GM18499 (cell line): ENCODE measurements around the gene FANCE.
"Not testable (repeated sequence)": the region's sequence is repeated elsewhere in the genome, so short reads cannot be mapped to it uniquely, and the experiment has no call there.

Experiments
- ATAC-seq: cut with Tn5 transposase; IDR thresholded peaks from one replicate; pipeline ENCODE4 v1.9.1; 2021; ENCODE audit warnings: moderate number of reproducible peaks; ENCODE audit not compliant: insufficient read depth, unreplicated experiment

The FANCE gene

DNA sequence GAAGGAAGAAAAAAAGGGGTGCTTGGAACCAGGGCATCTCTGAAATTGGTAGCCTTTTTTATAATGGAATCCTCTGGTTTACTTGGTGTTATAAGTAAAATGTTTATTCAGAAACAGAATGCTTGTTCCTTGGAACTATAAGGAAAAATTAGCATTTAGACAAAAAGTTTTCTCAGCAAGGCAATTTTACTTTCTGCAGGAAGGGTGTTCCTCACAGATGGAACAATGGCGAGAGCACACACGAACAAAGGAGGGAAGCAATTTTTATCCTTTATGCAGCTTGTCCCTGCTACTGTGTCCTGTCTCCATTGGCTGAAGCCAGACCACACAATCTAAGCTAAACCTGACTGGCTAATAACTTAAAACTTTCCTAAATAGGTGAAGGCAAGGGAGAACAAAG is 22.7 kb upstream of the FANCE start:
- ATAC-seq, result no peak

DNA sequence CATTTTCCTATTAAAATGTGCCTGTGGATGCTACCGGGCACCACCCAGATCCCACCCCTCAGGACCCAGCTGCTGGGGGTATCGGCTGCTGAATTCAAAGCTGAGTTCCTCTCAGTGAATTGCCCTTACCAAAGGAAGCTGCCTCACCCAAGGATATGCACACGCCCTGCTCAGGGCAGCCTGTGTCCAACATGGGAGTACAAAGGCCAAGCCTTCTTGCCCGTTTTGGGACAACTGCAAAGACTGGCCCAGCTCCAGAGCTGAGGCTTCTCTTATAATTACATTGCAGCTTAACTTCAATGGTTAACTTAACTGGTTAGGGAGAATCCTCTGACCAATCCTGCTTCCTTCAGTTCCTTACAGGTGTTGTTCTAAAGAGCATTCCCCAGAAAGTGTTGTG is 19.8 kb upstream of the FANCE start:
- ATAC-seq, result no peak

DNA sequence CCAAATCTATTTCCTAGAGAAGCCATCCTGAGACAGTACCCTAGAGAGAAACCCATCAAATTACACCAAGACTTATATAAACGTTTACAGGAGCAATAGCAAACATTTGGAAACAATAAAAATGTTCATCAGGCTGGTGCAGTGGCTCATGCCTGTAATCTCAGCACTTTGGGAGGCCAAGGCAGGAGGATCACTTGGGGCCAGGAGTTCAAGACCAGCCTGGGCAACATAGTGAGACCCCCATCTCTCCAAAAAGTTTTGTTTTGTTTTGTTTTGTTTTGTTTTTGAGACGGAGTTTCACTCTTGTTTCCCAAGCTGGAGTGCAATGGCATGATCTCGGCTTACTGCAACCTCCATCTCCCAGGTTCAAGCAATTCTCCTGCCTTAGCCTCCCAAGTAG is 19.4 kb upstream of the FANCE start:
- not testable (repeated sequence) for ATAC-seq

- no peak for ATAC-seq
Measured at GRCh38 chr6:35435074-35435837, 16.9 kb upstream of the FANCE start.

GRCh38 chr6:35436071-35436857 is 15.9 kb upstream of the FANCE start:
- no peak for ATAC-seq

DNA sequence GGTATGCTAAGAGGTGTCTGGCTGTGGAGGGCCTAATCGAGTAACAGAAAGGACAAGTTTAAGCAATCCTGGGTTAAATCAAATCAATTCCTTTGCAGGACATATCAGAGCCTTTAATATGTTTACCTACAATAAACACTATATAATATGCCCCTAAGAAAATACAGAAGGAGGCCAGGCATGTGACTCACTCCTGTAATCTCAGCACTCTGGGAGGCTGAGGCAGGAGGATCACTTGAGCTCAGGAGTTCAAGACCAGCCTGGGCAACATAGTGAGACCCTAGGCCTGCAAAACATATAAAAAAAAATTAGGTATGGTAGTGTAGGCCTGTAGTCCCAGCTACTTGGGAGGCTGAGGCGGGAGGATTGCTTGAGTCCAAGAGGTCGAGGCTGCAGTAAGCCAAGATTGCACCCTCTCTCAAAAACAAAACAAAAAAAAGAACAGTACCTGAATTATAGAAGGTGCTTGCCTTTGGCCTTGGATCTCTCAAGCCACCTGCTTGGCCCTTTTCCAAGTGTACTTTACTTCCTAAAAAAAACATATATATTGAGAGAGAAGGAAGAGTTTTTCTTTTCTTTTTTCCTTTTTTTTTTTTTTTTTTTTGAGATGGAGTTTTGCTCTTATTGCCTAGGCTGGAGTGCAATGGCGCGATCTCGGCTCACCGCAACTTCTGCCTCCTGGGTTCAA is 13.6 kb upstream of the FANCE start:
- not testable (repeated sequence) for ATAC-seq

DNA sequence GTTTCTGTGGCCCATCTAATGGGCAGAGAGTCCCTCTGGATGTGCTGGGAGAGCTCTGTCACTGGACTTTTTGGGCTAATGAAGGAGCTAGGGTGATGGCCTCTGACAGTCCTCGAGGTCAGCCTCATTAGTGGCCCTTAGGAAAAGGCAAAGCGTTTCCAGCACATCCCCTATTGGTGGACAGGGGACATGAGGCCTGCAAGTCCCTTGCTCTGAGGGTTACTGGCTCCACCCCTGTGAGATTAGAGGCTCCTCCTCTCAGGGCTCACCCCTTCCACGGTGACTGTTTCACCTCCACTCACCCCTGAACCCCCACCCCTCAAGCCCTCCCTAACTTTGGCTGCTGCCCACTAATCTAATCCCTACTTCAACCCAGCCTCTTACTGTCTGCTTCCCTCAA is 12.8 kb upstream of the FANCE start:
- ATAC-seq, result no peak

DNA sequence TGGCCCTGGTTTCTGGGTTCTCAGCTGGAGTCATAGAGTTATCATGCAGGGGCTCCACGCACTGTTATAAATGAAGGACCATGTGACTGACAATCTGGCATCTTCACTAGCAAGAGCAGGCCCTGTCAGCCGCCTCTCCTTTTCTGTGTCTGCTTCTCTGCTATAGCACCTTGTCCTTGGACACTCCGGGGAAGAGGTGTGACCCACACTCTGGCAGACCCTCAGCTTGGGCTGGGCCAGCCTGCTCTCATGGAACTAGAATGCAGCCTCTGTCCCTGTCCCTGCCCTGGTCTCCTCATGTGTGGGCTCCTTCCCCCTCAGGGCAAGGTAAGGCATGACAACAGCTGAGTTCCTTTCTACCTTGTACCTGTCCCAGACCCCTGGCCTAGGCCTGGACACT is 10.9 kb upstream of the FANCE start:
- ATAC-seq, result no peak

- no peak for ATAC-seq
Measured at GRCh38 chr6:35441642-35442041, 10.5 kb upstream of the FANCE start.

GRCh38 chr6:35442693-35443092 is 9.4 kb upstream of the FANCE start:
- ATAC-seq, result no peak

- ATAC-seq, result no peak
Measured at GRCh38 chr6:35443341-35444030, 8.7 kb upstream of the FANCE start.

DNA sequence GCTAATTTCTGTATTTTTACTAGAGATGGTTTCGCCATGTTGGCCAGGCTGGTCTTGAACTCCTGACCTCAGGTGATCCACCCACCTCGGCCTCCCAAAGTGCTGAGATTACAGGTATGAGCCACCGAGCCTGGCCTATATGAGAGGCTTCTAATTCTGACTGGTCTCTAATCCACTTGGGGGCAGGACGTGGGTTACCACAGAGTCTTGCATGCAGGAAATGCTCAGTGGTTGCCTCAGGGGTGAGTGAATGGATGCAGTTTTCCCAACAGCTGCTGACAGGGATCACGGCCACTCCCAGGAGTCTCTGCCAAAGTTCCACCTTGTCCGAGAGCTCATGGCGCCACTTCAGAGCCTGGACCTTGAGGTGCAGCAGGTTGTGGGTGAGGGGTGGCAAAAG is 6.4 kb upstream of the FANCE start:
- no peak for ATAC-seq

DNA sequence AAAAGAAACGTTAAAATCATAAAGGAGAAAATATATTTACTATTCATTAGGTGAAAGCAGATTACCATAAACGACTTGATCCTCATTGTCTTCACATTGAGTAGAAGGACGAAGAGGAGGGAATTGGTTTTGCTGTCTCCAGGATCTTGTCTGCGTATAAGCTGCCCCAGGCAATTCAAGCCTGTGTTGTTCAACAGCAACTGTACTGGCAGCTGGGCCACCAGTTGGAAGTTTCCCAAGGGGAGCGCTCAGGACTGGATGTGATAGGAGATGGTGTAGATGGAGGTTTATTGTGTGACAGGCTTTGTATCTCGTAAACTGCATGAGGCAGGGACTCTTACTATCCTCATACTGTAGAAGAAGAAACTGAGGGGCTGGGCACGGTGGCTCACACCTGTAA is 3.9 kb upstream of the FANCE start:
- ATAC-seq, result no peak

DNA sequence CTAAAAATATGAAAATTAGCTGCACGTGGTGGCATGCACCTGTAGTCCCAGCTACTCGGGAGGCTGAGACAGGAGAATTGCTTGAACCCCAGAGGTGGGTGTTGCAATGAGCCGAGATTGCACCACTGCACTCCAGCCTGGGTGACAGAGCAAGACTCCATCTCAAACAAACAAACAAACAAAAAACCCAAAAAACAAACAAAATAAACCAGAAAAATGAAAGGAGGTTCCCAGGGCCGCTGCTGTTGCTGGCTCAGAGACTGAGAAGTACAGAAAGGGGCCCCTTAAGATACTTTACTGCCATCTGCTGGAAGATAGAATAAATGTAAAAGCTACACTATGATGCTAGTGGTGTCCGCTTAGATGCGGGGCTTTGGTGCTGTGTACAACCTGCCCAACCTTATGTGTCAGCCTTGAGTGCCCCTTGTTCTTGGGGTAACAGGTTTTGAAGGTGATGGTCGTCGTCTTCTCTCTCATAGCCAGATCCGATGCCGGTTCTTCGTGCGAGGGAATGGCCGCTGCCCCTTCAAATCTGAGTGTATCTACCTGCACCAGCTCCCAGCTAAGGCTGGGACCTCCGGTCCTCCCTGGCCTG is 2.8 kb upstream of the FANCE start:
- no peak for ATAC-seq

DNA sequence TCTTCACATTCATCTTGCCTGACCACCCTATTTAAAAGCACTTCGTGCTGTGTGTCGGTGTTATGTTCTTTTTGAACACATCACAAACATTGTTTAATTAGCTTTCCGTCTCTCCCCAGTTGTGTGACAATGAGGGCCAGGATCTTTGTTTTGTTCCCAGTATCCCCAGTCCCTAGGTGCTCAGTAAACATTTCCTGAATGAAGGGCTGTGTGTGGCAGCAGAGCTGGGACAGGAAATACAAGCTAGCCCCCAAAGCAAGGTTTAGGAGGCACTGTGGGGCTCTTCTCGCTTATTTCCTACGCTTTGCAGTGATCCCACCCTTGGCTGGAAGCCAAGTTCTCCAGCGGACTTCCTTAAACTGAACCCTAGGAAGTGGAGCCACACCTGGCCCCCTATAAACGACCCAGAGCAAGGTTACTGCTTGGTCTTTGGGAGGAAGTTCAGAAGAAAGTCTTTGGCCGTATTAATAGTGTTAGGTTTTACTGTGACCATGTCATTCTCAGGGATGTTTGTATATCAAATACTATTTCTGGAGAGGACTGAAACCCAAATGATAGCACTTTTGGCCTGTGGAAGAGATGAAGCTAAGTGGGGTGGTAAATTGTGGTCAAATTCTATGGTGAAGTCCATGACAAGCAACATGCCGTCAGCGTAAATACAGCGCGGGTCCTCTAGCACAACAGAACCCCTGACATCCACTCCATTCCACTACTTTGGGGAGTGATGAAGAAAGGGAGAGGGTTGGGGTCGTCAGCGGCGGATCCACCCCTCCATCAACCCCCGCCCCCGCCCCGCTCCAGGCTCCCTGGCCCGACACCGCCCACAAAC is 570 bp upstream of the FANCE start:
- no peak for ATAC-seq

- ATAC-seq, result no peak
Measured at GRCh38 chr6:35453236-35453635, 1.1 kb downstream of the FANCE start.

GRCh38 chr6:35454391-35455110 is 2.4 kb downstream of the FANCE start:
- ATAC-seq, result no peak

- ATAC-seq, result no peak
Measured at GRCh38 chr6:35457907-35458306, 5.8 kb downstream of the FANCE start.

- no peak for ATAC-seq
Measured at GRCh38 chr6:35461270-35461669, 9.1 kb downstream of the FANCE start.
